HCT116 (cell line): ENCODE measurements around the gene WNT5B. TPM values are rescaled to one million over a fixed set of nuclear protein-coding genes. Genes with fewer than 3 reads are reported as not detected.

Experiments
- ATAC-seq: fragments of 200-7000 bp; cut with Tn5 transposase; 2 replicates; pipeline ENCODE4 v1.9.1; 2020; ENCODE audit warnings: mild to moderate bottlenecking, moderate library complexity
- BruUV-seq: library from RNA; stranded (reverse); fragments of 400-500 nt; replicated peaks from 2 replicates; lab custom pipeline; 2021; lab: Mats Ljungman, UMichigan
- CTCF ChIA-PET: fragments of 300-600 bp; sonication (Branson Sonifier 250); formaldehyde crosslinking; loops from one replicate; lab custom pipeline; 2021; ENCODE audit warnings: antibody characterized with exemption; lab: Charles Lee
- POLR2A ChIA-PET: fragments of 300-600, 350-600 bp; sonication (Branson Sonifier 250); formaldehyde crosslinking; loops from one replicate; lab custom pipeline; 2021; ENCODE audit warnings: antibody characterized with exemption; lab: Charles Lee
- RAD21 ChIA-PET, 2 experiments: fragments of 300-600 bp; sonication (Branson Sonifier 250); formaldehyde crosslinking; loops; one replicate each; lab custom pipeline; 2023; ENCODE audit warnings: low total read pairs in 2 of 2; ENCODE audit not compliant: uncharacterized antibody in 2 of 2, unreplicated experiment in 2 of 2, low non-redundant PET in 1 of 2; lab: Charles Lee
- DNase-seq: peaks from one replicate; pipeline ENCODE4 v3.0.0-alpha.2; 2010; ENCODE audit warnings: low read depth, low spot score
- H2AFZ ChIP-seq: fragments of 200-600 bp; shearing (Covaris generic), sonication (generic); 2 replicates; pipeline ENCODE4 v1.6.1; 2017; ENCODE audit warnings: low read depth, mixed run types, mixed read lengths, antibody characterized with exemption, low read length; ENCODE audit not compliant: poor library complexity, severe bottlenecking
- H3K27ac ChIP-seq: 2 replicates; pipeline ENCODE4 v1.5.1; 2012; ENCODE audit warnings: low read depth, low read length
- H3K27me3 ChIP-seq: fragments of 200-600 bp; sonication (generic); 2 replicates; pipeline ENCODE4 v1.6.1; 2016; ENCODE audit warnings: mixed run types, low read length, mixed read lengths; ENCODE audit not compliant: insufficient read depth
- H3K36me3 ChIP-seq, 2 experiments: fragments of 200-500 bp in 1 of 2; fragments of 200-600 bp in 1 of 2; sonication (Bioruptor generic) in 1 of 2; sonication (generic) in 1 of 2; 2 replicates each; pipeline versions ENCODE4 v1.5.1 to v1.6.1; 2014 to 2016; ENCODE audit warnings: low read length in 2 of 2, inconsistent platforms in 1 of 2, mixed read lengths in 1 of 2, mixed run types in 1 of 2; ENCODE audit not compliant: insufficient read depth in 2 of 2, control insufficient read depth in 1 of 2
- H3K4me1 ChIP-seq, 2 experiments: fragments of 200-600 bp in 1 of 2; sonication (generic) in 1 of 2; 2 replicates each; pipeline versions ENCODE4 v1.5.1 to v1.6.1; 2012 to 2017; ENCODE audit warnings: low read length in 2 of 2, inconsistent platforms in 1 of 2, mild to moderate bottlenecking in 1 of 2, mixed read lengths in 1 of 2, mixed run types in 1 of 2, moderate library complexity in 1 of 2; ENCODE audit not compliant: insufficient read depth in 2 of 2, control insufficient read depth in 1 of 2
- H3K4me2 ChIP-seq: fragments of 200-600 bp; sonication (generic); 2 replicates; pipeline ENCODE4 v1.6.1; 2017; ENCODE audit warnings: mixed run types, low read length, mixed read lengths
- H3K4me3 ChIP-seq, 2 experiments: fragments of 200-600 bp in 1 of 2; sonication (generic) in 1 of 2; replicated peaks in 1 of 2; 2 replicates each; pipeline ENCODE4 v1.5.1; 2011 to 2016; ENCODE audit warnings: low read length in 2 of 2, control low read depth in 1 of 2, low read depth in 1 of 2, mild to moderate bottlenecking in 1 of 2, mixed read lengths in 1 of 2, mixed run types in 1 of 2
- H3K79me2 ChIP-seq: fragments of 200-600 bp; sonication (generic); 2 replicates; pipeline ENCODE4 v1.6.1; 2017; ENCODE audit warnings: mild to moderate bottlenecking, mixed run types, low read length, moderate library complexity, mixed read lengths; ENCODE audit not compliant: insufficient read depth
- H3K9ac ChIP-seq: fragments of 200-600 bp; sonication (generic); 2 replicates; pipeline ENCODE4 v1.6.1; 2016; ENCODE audit warnings: low read length, mixed read lengths
- H3K9me2 ChIP-seq: fragments of 200-600 bp; sonication (generic), shearing (Covaris generic); 2 replicates; pipeline ENCODE4 v1.6.1; 2017; ENCODE audit warnings: mixed run types, mild to moderate bottlenecking, moderate library complexity; ENCODE audit not compliant: insufficient read depth
- H3K9me3 ChIP-seq, 2 experiments: fragments of 200-500 bp in 1 of 2; fragments of 200-600 bp in 1 of 2; sonication (Bioruptor generic) in 1 of 2; sonication (generic) in 1 of 2; 2 replicates each; pipeline ENCODE4 v1.6.1; 2014 to 2017; ENCODE audit warnings: low read length in 2 of 2, mixed read lengths in 2 of 2, inconsistent platforms in 1 of 2, low read depth in 1 of 2, mild to moderate bottlenecking in 1 of 2, mixed run types in 1 of 2, moderate library complexity in 1 of 2; ENCODE audit not compliant: control insufficient read depth in 1 of 2, insufficient read depth in 1 of 2
- H4K20me1 ChIP-seq: fragments of 200-600 bp; sonication (generic), shearing (Covaris generic); 2 replicates; pipeline ENCODE4 v1.6.1; 2017; ENCODE audit warnings: mixed run types, mild to moderate bottlenecking, moderate library complexity; ENCODE audit not compliant: insufficient read depth
- ATF3 ChIP-seq: IDR thresholded peaks from 2 replicates; pipeline ENCODE4 v1.6.1; 2012
- MAX ChIP-seq: IDR thresholded peaks from 2 replicates; pipeline ENCODE4 v1.6.1; 2012
- POLR2AphosphoS5 ChIP-seq: IDR thresholded peaks from 2 replicates; pipeline ENCODE4 v1.6.1; 2011; ENCODE audit warnings: mild to moderate bottlenecking, low read depth, low read length, moderate library complexity
- SP1 ChIP-seq: IDR thresholded peaks from 2 replicates; pipeline ENCODE4 v1.6.1; 2012; ENCODE audit warnings: low read depth
- ZFX ChIP-seq: fragments of 450-650 bp; IDR thresholded peaks from 2 replicates; pipeline ENCODE4 v1.6.1; 2017
- intact Hi-C: fragments of 100-400 bp; cut with micrococcal nuclease; formaldehyde crosslinking; loops from 2 replicates; pipeline ENCODE4 v1.10.0; 2022
- total RNA-seq: library from RNA; stranded (reverse); gene quantifications from one replicate; pipeline ENCODE4 v1.2.1, GENCODE V29; 2021; ENCODE audit not compliant: unreplicated experiment
- TF ChIP-seq, protein P1 (sequence below): IDR thresholded peaks from 2 replicates; pipeline ENCODE4 v1.6.1; 2011; ENCODE audit warnings: mild to moderate bottlenecking, low read length, moderate library complexity; ENCODE audit not compliant: insufficient replicate concordance; ENCODE audit errors: extremely low read depth

The WNT5B gene
- total RNA-seq, 1 experiment from 2014 or later = 0.52 TPM

DNA sequence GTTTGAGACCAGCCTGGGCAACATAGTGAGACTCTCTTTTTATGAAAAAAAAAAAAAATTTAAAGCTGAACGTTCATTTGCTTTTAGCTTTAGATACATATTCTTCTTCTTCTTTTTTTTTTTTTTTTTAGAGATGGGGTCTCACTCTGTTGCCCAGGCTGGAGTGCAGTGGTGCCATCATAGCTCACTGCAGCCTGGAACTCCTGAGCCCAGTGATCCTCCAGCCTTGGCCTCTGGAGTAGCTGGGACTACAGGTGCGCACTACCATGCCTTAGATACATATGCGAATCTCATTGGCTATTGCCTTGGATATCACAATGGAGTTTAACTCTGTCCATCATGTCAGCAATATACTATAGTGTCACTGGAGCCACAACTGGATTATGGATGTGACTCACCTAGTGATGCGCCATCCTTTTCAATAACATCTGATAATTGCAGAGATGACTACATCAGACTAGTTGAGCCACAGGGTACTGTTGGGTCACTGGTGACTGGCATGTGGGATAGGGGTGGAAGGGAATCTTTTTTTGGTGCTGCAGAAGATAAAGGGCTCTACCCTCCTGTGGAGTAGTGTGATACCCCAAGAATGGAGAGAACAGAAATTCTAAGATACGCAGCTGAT lies 59.2 kb downstream of the WNT5B start:
- BruUV-seq = no TSS peak
- POLR2A ChIA-PET = no interaction called here

More for the DNA sequence above, 59.2 kb downstream of the WNT5B start:
- Histone ChIP-seq H3K9me3 (no peaks in the 10 kb centered on the region), H2AFZ (no peak overlapping the region), H3K9me2 (no peaks in the 10 kb centered on the region), H3K4me2 (no peak overlapping the region), H3K27me3 (no peaks in the 10 kb centered on the region), H3K4me1 (peaks cover 12 to 15% of the 10 kb centered on the region in 2 experiments), H3K27ac (no peak overlapping the region), H3K9ac (no peak overlapping the region), H3K79me2 (peaks cover 23% of the 10 kb centered on the region), H3K4me3 (no peak overlapping the region), H3K36me3 (no peaks in the 10 kb centered on the region), H4K20me1 (no peaks in the 10 kb centered on the region)
- TF ChIP-seq ZFX (no peak), MAX (no peak), POLR2AphosphoS5 (no peak), SP1 (no peak), ATF3 (no peak)
- TF ChIP-seq, protein P1, sequence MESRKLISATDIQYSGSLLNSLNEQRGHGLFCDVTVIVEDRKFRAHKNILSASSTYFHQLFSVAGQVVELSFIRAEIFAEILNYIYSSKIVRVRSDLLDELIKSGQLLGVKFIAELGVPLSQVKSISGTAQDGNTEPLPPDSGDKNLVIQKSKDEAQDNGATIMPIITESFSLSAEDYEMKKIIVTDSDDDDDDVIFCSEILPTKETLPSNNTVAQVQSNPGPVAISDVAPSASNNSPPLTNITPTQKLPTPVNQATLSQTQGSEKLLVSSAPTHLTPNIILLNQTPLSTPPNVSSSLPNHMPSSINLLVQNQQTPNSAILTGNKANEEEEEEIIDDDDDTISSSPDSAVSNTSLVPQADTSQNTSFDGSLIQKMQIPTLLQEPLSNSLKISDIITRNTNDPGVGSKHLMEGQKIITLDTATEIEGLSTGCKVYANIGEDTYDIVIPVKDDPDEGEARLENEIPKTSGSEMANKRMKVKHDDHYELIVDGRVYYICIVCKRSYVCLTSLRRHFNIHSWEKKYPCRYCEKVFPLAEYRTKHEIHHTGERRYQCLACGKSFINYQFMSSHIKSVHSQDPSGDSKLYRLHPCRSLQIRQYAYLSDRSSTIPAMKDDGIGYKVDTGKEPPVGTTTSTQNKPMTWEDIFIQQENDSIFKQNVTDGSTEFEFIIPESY = no peak
- ChIA-PET CTCF (interaction anchor here (1.8 kb wide), 1 partner anchor 26 kb away, joined by 3 read pairs; no protein-coding TSS in a partner anchor), RAD21 (no interaction called here)
- intact Hi-C loops = no loop called here
- no peak for ATAC-seq
- DNase-seq = no peak
